Activated gamma-delta T cell treated with Interleukin-2 at 50 U/mL for 16 hours (primary cell): ENCODE results near the gene RPL19.
"Not testable (repeated sequence)": the region's sequence is repeated elsewhere in the genome, so short reads cannot be mapped to it uniquely, and the experiment has no call there.

Experiments used
- DNase-seq: peaks from one replicate; pipeline ENCODE4 v3.0.0-alpha.2; 2020

Gene RPL19

GRCh38 chr17:39250076-39250475, 50.0 kb downstream of the RPL19 start:
- DNase-seq, result not testable (repeated sequence)

DNA sequence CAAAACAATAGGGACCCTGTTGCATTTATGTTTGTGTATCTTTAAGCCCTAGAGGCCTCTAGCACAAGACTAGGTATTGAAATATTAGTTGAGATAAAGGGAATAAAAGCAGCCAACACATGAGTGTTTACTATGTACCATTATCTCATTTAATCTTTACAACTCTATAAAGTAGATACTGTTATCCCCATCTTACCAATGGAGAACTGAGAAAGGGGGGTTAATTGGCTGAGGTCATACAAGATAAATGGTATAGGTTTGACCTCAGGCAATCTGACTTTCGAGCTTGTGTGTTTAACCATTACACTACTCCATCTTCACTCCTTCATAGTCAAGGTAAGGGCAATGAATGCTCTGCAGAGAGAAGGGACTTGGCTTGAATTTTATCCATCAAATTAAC, 51.9 kb downstream of the RPL19 start:
- DNase-seq, result no peak

DNA sequence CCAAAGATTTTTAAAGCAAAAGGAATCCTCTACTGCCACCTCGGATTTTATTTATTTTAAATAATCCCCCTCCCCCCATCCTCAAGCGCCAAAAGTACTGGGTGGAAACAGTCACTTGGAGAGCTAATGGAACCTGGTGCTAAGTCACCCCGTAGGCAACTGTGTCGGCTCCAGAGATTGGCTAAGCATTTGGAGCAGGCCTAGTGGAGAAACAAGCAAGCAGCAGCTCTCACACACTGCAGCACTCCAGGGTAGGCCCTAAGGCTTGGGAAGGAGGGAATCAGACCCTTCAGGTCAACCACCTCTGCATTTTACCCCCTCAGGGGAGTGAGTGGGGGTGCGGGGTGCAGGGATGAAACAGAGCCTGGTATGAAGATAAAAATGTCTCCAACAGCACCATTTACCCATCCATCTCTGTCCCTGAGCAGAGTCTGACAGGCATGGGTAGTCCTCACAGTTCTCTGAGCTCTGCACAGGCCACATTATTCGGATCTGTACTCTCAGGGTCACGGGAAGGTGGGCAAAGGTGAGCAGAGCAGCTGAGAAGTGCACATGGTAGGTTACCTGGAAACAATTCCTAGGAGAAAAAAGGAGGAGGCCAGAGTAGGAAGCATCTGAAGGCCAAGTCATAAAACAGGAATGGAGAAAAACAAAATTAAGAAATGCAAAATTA, 52.8 kb downstream of the RPL19 start:
- no peak for DNase-seq
